ENCODE measurements around the gene KAZN. TPM values are rescaled to one million over a fixed set of nuclear protein-coding genes. Genes with fewer than 3 reads are reported as not detected.

KAZN gene
- polyA plus RNA-seq, 1 experiment: 3.7 TPM

DNA sequence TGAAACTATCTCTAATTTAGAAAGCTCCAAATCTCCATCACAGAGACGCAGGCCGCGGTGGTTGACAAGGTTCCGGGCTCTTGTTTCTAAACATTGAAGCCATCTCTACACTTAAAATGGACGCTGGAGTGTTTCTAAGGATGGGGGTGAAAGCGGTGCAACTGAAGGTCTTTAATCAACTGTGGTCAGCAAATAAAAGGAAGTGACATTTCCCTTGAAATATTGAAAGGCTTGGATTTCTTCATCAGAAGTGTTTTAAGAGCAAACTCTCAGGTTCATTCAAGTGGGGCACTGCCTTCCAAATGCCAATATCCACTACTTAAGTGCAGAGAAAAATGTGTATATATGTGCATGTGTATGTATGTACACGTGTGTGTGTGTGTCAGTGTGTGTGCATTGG lies 117.3 kb downstream of the KAZN start:
- Histone ChIP-seq H3K9me3 (ENCODE audit: control insufficient read depth, insufficient read depth, low read length) (no peaks in the 10 kb centered on the region), H3K4me3 (ENCODE audit: low read depth, low read length) (no peak overlapping the region), H3K27me3 (ENCODE audit: control insufficient read depth, insufficient read depth, low read length) (peaks cover 2% of the 10 kb centered on the region), H3K27ac (ENCODE audit: low read depth, low read length) (no peak overlapping the region)
- no peak for DNase-seq (ENCODE audit: low read depth, low spot score)
- ChIA-PET CTCF (no interaction called here), POLR2A (no interaction called here)
- TF ChIP-seq, protein P1, sequence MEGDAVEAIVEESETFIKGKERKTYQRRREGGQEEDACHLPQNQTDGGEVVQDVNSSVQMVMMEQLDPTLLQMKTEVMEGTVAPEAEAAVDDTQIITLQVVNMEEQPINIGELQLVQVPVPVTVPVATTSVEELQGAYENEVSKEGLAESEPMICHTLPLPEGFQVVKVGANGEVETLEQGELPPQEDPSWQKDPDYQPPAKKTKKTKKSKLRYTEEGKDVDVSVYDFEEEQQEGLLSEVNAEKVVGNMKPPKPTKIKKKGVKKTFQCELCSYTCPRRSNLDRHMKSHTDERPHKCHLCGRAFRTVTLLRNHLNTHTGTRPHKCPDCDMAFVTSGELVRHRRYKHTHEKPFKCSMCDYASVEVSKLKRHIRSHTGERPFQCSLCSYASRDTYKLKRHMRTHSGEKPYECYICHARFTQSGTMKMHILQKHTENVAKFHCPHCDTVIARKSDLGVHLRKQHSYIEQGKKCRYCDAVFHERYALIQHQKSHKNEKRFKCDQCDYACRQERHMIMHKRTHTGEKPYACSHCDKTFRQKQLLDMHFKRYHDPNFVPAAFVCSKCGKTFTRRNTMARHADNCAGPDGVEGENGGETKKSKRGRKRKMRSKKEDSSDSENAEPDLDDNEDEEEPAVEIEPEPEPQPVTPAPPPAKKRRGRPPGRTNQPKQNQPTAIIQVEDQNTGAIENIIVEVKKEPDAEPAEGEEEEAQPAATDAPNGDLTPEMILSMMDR (IDR thresholded peaks at IDR 0.05; ENCODE audit: low read depth, low read length): no peak

- TF ChIP-seq, protein P1 (IDR thresholded peaks at IDR 0.05; ENCODE audit: low read depth, low read length): no peak
- Histone ChIP-seq H3K27ac (ENCODE audit: low read depth, low read length) (no peak overlapping the region), H3K9me3 (ENCODE audit: control insufficient read depth, insufficient read depth, low read length) (no peaks in the 10 kb centered on the region), H3K4me3 (ENCODE audit: low read depth, low read length) (no peak overlapping the region), H3K27me3 (ENCODE audit: control insufficient read depth, insufficient read depth, low read length) (peaks cover 2% of the 10 kb centered on the region)
- POLR2A ChIA-PET: no interaction called here
- CTCF ChIA-PET: no interaction called here
- no peak for DNase-seq (ENCODE audit: low read depth, low spot score)
Measured at GRCh38 chr1:14716474-14716873, 118.0 kb downstream of the KAZN start.

DNA sequence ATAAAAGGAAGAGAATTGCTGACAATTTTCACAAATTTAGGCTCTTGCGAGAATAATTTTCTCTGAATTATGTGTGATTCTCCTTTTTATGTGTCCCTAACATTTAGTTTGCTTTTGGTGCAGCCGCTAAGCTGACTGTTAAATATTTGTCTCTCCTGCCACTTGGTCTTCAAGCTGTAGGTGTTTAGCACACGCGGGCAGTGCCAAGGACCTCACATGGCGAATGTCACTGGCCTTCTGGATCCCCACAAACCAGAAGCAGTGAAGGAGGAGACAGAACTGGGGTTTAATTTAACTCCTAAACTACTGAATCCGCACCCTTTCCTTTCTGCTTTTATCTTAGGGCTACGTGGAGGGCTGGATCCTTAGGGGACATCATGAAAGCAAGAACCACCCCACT lies 120.0 kb downstream of the KAZN start:
- no peak for DNase-seq (ENCODE audit: low read depth, low spot score)
- CTCF ChIA-PET: interaction anchor here (0.6 kb wide), 1 partner anchor 40 kb away, joined by 3 read pairs; no protein-coding TSS in a partner anchor

GRCh38 chr1:14723401-14723800 lies 124.9 kb downstream of the KAZN start:
- H3K27ac ChIP-seq (ENCODE audit: low read depth, low read length): no peak overlapping the region
- H3K4me3 ChIP-seq (ENCODE audit: low read depth, low read length): no peak overlapping the region
- H3K9me3 ChIP-seq (ENCODE audit: control insufficient read depth, insufficient read depth, low read length): no peaks in the 10 kb centered on the region
- POLR2A ChIA-PET: no interaction called here
- CTCF ChIA-PET: interaction anchor here (1.4 kb wide), 1 partner anchor 9 kb away, joined by 5 read pairs; no protein-coding TSS in a partner anchor
- TF ChIP-seq, protein P1 (IDR thresholded peaks at IDR 0.05; ENCODE audit: low read depth, low read length): no peak
- no peak for DNase-seq (ENCODE audit: low read depth, low spot score)
- peaks cover 5% of the 10 kb centered on the region for H3K27me3 ChIP-seq (ENCODE audit: control insufficient read depth, insufficient read depth, low read length)

More for the DNA sequence above, 120.0 kb downstream of the KAZN start:
- Histone ChIP-seq H3K27ac (ENCODE audit: low read depth, low read length) (no peak overlapping the region), H3K27me3 (ENCODE audit: control insufficient read depth, insufficient read depth, low read length) (peaks cover 2% of the 10 kb centered on the region), H3K4me3 (ENCODE audit: low read depth, low read length) (no peak overlapping the region), H3K9me3 (ENCODE audit: control insufficient read depth, insufficient read depth, low read length) (no peaks in the 10 kb centered on the region)
- TF ChIP-seq, protein P1 (IDR thresholded peaks at IDR 0.05; ENCODE audit: low read depth, low read length): no peak
- POLR2A ChIA-PET: no interaction called here

GRCh38 chr1:14724246-14724645 lies 125.8 kb downstream of the KAZN start:
- ChIA-PET POLR2A (no interaction called here), CTCF (interaction anchor here (0.6 to 1.4 kb wide), 2 partner anchors 8 to 42 kb away, joined by 3 to 5 read pairs; no protein-coding TSS in a partner anchor)
- H3K27me3 ChIP-seq (ENCODE audit: control insufficient read depth, insufficient read depth, low read length): peaks cover 5% of the 10 kb centered on the region
- DNase-seq (ENCODE audit: low read depth, low spot score): no peak
- H3K27ac ChIP-seq (ENCODE audit: low read depth, low read length): no peak overlapping the region
- no peaks in the 10 kb centered on the region for H3K9me3 ChIP-seq (ENCODE audit: control insufficient read depth, insufficient read depth, low read length)
- H3K4me3 ChIP-seq (ENCODE audit: low read depth, low read length): no peak overlapping the region
- TF ChIP-seq, protein P1 (IDR thresholded peaks at IDR 0.05; ENCODE audit: low read depth, low read length): no peak
